H7 (cell line): ENCODE measurements around the gene CUTC. TPM values are rescaled to one million over a fixed set of nuclear protein-coding genes. Genes with fewer than 3 reads are reported as not detected.
A peak's percentile ranks its signal among the peaks of the same experiment; 100 is the strongest.

Source experiments
- DNase-seq: peaks from one replicate; pipeline ENCODE4 v3.0.0; 2012
- H3K27me3 ChIP-seq: 2 replicates; pipeline ENCODE4 v1.6.0; 2011; ENCODE audit warnings: mild to moderate bottlenecking, low read length; ENCODE audit not compliant: control insufficient read depth, insufficient read depth
- H3K36me3 ChIP-seq: replicated peaks from 2 replicates; pipeline ENCODE4 v1.5.1; 2011; ENCODE audit warnings: low read length; ENCODE audit not compliant: control insufficient read depth, insufficient read depth
- H3K4me3 ChIP-seq: 2 replicates; pipeline ENCODE4 v1.5.1; 2011; ENCODE audit warnings: low read depth, mild to moderate bottlenecking, control low read depth, low read length, moderate library complexity; ENCODE audit not compliant: insufficient read depth
- total RNA-seq: library from RNA; depleted of rRNA; stranded (reverse); fragments of >200 nt; shearing (Covaris generic); gene quantifications from 2 replicates; pipeline ENCODE4 v1.2.3, GENCODE V29; 2014; rRNA removed

The CUTC gene, protein sequence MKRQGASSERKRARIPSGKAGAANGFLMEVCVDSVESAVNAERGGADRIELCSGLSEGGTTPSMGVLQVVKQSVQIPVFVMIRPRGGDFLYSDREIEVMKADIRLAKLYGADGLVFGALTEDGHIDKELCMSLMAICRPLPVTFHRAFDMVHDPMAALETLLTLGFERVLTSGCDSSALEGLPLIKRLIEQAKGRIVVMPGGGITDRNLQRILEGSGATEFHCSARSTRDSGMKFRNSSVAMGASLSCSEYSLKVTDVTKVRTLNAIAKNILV
- total RNA-seq, result 23.6 and 29.4 TPM in 2 replicates

DNA sequence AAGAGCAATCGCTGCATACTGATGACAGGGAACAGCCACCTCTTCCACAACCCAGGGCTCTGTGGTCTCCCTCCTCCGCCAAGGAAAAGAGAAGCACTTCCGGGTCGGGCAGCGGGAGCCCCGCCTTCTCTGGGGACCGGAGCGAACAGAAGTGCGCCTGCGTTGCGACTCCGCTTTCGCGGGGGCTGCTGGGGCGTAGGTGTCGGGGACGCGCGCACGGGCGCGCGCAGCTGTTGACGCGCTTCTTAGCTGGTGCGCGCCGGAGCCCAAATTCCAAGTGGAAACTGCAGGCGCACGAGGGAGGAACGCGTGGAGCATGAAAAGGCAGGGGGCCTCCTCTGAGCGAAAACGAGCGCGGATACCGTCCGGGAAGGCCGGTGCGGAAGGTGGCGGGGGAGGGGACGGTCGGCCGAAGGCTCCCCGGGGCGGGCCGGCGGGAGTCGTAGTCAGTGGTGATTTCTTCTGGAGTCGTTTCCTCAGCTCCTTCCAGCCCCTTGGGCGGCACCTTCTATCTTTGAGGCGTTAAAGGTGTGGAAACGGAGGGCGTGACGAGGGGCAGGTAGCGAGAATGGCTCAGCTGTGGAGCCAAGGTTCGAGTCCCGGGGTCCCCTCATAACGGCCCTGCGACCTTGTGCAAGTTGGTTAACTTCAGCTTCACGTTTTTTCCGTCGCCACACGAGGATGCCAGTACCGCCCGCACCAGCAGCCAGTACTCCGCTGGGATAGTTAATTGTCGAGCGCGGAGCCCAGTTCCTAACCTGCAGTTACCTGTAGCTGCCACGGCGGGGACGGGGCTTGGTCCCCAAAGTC lies at the start of gene CUTC, which contains the start of gene COX15:
Gene CUTC, plus strand, starts transcription at position 202 of the 810 bp plus-strand sequence. Its CDS starts 115 bp downstream, at position 317.
Gene COX15, minus strand, starts transcription at position 95 of the 810 bp plus-strand sequence. Its CDS starts 78 bp downstream, at position 17.
- H3K4me3 ChIP-seq, result peak within 1 kb of the TSS; percentile 89
- DNase-seq, result peak; percentile 96
- H3K36me3 ChIP-seq, result peaks cover 6% of the 10 kb centered on the region
- H3K27me3 ChIP-seq, result no peaks in the 10 kb centered on the region

DNA sequence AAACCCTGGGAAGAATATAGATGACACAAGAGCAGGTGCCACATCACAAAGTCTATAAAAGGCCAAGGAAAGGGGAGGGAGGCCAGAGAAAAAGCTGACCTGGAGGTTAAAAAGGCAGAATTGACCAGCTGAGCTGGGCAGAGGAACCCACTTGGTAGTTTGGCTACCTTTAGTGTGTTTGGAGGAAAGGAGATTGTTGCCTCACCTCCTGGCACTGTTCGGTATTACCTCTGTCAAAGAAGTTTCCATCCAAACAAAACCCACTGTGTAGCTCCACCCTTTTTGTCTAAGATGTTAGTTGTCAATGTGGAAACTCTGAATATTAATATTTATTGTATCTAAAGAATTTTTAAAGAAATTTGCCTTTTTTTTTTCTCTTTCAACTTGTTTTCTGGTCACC lies 49.3 kb upstream of the CUTC start:
- H3K27me3 ChIP-seq, result no peaks in the 10 kb centered on the region
- DNase-seq, result peak; percentile 17
- H3K4me3 ChIP-seq, result no peak overlapping the region
- H3K36me3 ChIP-seq, result peaks cover 5% of the 10 kb centered on the region

DNA sequence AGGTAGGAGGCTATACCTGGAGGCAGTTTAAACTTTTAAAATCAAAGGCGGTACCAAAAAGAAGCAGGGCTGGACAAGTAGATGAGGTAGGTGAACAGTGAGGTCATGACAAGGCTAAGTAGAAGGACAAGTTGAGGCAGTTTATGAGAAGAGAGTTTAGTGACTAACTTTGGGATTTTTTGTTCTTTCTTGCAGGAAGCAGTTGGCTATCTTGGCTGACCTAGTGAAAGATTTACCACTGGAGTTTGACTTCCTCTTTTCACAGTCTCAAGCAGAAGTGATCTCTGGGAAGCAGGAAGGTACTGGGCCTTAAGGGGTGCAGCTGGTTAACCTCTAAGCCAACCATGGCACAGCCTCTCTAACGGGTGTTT lies 46.5 kb upstream of the CUTC start:
- no peaks in the 10 kb centered on the region for H3K27me3 ChIP-seq
- H3K36me3 ChIP-seq, result no peaks in the 10 kb centered on the region; the same call in 1 of the 2 replicates
- DNase-seq, result no peak
- no peak overlapping the region for H3K4me3 ChIP-seq

DNA sequence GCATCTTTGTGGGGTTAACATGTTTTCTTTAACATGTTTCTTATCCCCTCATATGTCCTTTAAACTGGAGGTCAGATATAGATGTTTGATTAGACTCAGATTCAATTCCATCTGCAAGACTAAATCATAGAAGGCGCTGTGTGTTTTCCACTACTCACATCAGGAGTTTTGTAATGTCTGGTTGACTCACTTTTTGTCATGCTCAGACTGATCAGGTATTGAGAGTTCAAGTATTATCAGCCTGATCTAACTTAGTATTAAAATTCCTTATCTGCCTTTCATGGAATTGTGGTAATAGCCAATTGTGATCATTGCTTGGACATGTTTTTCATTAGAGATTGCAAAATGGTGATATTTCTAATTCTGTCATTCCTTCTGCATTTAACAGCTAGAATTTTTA lies 42.6 kb upstream of the CUTC start:
- Histone ChIP-seq H3K27me3 (no peaks in the 10 kb centered on the region), H3K4me3 (no peak overlapping the region), H3K36me3 (peaks cover 3% of the 10 kb centered on the region)
- DNase-seq, result no peak

DNA sequence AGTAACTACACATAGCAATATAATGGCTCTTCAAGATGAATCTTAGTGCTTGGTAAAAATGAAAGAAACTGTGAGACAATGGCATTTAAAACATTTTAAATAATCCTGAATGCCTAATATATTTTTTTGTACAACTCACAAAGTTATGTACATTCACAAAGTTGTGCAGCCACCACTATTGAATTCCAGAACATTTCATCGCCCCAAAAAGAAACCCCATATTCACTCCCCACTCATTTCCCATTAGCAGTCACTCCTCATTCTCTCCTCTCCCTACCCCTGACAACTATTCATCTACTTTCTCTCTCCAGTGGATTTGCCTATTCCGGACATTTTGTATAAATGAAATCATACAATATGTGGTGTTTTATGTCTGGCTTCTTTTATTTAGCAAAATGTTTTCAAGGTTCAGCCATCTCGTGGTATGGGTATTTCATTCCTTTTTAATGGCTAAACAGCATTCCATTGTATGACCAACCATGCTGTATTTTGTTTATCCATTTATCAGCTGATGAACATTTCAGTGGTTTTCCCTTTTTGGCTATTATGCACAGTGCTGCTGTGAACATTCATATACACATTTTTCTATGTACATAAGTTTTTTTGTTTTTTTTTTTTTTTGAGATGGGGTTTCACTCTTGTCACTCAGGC lies 38.0 kb upstream of the CUTC start:
- no peak overlapping the region for H3K4me3 ChIP-seq

DNA sequence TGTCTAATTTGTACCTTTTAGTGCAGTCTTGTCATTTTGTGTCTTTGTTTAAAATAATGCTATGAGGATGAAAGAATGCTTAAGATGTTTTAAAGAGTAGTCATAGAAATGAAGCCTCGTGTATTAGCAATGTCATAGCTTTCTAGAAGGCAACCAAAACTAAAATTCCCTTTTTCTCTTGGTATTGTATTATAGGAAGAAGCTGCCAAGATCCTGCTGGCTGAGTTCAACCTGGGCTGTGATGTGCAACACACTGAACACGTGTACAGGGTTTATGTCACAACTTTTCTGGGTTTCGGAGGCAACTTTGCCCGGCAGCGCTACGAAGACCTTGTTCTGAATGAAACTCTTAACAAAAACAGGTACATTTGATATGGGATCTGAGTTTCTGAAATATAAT lies 36.3 kb upstream of the CUTC start:
- no peak for DNase-seq
- Histone ChIP-seq H3K4me3 (no peak overlapping the region), H3K36me3 (peaks cover 8% of the 10 kb centered on the region), H3K27me3 (no peaks in the 10 kb centered on the region)

More for the DNA sequence above, 38.0 kb upstream of the CUTC start:
- no peaks in the 10 kb centered on the region for H3K27me3 ChIP-seq
- peaks cover 8% of the 10 kb centered on the region for H3K36me3 ChIP-seq
- DNase-seq, result no peak

DNA sequence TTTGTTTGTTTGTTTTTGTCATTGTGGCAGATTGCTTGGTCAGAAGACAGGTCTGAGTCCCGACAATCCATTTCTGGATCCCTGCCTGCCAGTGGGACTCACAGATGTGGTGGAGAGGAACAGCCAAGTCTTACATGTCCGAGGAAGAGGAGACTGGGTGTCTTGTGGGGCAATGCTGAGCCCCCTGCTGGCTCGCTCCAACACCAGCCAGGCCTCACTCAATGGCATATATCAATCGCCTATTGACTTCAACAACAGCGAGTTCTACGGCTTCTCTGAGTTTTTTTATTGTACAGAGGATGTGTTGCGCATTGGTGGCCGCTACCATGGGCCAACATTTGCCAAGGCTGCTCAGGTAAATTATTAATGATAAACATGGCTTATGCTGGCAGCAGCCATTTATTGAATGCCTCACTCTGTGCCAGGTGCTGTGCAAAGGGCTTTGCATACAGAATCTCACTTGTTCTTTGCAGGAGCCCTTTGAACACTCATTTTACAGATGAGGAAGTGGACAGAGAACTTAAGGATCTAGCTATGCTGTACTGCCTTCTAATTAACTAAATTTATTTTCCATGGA lies 33.4 kb upstream of the CUTC start:
- no peaks in the 10 kb centered on the region for H3K27me3 ChIP-seq
- H3K4me3 ChIP-seq, result no peak overlapping the region
- DNase-seq, result no peak
- H3K36me3 ChIP-seq, result peaks cover 5% of the 10 kb centered on the region

DNA sequence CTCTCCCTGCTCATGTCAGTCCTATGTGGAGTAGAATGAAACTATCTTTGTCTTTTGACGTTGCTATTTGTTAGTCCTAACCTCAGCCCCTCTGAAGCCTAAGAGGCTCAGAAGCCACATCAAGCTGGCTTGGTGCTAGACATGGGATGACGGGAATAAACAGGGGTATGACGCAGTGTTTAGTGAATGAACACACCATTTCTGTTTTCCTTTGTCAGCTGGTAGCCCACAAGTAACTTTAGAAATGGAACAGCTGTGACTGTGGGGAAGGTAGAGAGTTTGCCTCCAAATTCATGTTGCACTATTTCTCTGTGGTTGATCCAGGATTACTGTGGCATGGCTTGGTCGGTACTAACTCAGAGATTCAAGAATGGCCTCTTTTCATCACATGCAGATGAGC lies 31.4 kb upstream of the CUTC start:
- DNase-seq, result no peak
- Histone ChIP-seq H3K4me3 (no peak overlapping the region), H3K27me3 (no peaks in the 10 kb centered on the region), H3K36me3 (peaks cover 8% of the 10 kb centered on the region)

DNA sequence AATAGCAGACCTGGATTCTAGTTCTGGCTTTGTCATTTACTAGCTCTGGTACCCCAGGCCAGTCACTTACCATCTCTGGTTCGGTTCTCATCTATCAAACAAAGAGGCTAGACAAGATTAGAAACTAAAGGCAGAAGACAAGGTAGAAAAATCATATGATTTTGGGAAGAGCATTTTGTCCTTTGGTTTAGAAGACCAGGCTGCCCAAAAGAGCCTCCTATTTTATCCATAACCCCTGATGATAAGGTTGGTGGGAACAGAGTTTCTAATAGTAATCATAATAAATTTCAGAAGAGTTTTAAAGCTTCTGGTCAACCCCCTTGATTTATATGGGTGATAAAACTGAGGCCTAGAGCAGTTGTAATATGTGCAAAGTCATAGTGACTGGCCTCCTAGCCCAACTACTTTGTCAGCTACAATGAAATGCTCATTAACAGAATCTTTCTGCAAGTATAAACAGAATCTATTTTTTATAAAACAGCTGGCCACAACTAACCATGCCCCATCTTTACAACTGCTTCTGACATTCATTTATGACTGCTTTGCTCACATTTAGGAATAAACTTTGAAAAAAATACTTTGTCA lies 23.5 kb upstream of the CUTC start:
- H3K27me3 ChIP-seq, result no peaks in the 10 kb centered on the region
- no peak for DNase-seq
- H3K4me3 ChIP-seq, result no peak overlapping the region
- peaks cover 4% of the 10 kb centered on the region for H3K36me3 ChIP-seq

DNA sequence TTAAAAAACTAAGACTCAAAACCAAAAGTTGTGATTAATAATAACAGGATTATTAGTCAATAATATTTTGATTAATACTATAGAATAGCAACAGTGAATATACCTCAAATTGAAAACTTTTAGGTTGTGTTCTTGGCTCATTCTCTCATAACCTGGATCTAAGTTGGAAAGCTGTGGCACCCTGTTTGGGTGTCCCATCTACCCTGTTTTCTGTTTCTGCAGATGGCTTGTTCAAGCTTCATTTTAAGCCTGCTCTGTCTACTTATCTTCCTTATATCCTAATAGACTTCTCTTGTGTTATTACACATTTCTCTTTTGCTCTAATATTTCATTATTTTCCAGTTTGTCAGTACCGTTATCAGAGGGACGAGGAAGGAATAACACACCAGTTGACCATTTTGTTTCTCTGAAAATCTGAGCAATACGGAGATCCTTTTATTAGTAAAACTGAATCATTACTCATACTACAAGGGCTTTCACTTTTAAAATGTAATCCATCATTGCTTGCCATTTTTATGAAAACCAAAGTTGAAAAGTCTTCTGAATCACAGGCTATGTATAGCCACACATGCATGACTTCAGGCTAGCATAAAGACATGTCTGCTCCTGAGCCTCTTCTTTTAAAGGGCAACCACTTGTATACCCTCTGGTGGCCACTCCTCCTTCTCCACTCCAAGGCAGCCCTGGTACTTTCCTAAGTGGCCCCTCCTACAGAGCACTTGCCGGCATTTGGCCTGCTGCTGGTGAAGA lies 22.4 kb upstream of the CUTC start:
- no peaks in the 10 kb centered on the region for H3K27me3 ChIP-seq
- H3K4me3 ChIP-seq, result no peak overlapping the region
- peak; percentile 29 for DNase-seq
- H3K36me3 ChIP-seq, result peaks cover 7% of the 10 kb centered on the region

DNA sequence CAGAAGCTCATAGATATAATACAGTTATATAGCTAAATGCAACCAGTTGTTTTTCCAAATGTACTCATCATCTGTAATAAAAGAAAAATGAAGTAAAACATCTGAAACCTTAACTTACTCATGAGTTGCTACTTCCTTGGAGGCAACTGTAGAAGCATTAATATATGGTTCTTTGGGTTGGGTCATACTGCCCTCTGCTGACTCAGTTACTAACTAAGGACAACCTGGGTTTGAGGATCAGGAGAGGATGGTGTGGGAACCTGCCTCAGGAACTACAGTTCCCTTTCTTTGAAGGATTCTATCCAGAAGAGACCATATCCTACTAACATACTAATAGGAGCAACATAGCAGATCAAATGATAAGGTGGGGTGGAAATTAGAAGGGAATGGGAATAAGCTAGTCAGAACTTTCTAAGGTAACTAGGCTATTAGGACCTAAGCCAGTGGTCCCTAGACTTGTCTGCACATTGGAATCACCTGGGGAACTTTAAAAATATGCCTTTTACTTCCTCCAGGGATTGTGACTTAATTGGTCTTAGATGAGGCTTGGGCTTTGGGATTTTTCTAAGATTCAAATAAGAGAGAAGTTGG lies 20.8 kb upstream of the CUTC start:
- peak; percentile 32 for DNase-seq
- Histone ChIP-seq H3K27me3 (no peaks in the 10 kb centered on the region), H3K36me3 (peaks cover 6% of the 10 kb centered on the region), H3K4me3 (no peak overlapping the region)

DNA sequence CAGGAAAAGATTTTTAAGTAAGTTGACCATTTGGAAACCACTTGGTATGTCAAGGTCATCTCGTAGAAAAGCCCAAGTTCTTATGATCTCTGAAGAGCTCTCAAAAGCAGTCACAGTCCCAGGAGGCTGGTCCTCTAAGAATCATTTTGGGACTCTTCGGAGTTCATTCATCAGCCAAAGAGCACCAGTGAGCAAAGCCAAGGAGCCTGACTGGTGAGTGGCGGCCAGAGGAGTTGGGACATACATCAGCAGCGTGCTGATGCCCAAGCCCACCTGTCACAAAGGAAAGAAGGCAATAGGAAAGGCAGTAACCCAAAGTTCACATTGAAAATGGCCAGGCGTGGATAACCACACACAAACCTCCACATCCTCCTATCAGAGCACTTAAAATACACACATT lies 17.6 kb upstream of the CUTC start:
- no peak for DNase-seq
- Histone ChIP-seq H3K4me3 (no peak overlapping the region), H3K27me3 (no peaks in the 10 kb centered on the region), H3K36me3 (peaks cover 16% of the 10 kb centered on the region)

DNA sequence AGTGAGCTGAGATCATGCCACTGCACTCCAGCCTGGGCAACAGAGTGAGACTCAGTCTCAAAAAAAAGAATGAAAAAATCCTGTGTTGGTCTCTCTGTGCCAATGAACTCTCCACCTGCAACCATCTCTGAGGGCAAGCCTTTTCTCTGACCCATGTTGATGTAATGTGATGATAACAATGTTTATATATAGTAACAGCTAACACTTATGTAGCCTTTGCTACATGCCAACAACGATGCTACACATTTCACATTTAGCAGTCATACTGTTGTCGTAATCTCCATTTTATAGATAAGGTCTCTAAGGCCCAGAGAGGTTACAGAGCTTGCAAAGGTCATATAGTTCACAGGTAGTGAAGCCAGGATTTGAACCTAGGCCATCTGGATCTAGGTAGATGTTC lies 11.6 kb upstream of the CUTC start:
- no peak for DNase-seq
- Histone ChIP-seq H3K27me3 (no peaks in the 10 kb centered on the region), H3K36me3 (peaks cover 21% of the 10 kb centered on the region), H3K4me3 (no peak overlapping the region)
